HG03039 (cell line): ENCODE measurements around the gene ODAD3.
"Not testable (repeated sequence)": the region's sequence is repeated elsewhere in the genome, so short reads cannot be mapped to it uniquely, and the experiment has no call there.

Source experiments
- ATAC-seq: cut with Tn5 transposase; IDR thresholded peaks from one replicate; pipeline ENCODE4 v1.9.1; 2021; ENCODE audit warnings: mild to moderate bottlenecking, moderate library complexity; ENCODE audit not compliant: unreplicated experiment

Gene ODAD3

GRCh38 chr19:11461453-11461852 is 26.5 kb upstream of the ODAD3 start:
- no peak for ATAC-seq

- ATAC-seq: no peak
Measured at GRCh38 chr19:11460207-11460606, 25.3 kb upstream of the ODAD3 start.

- not testable (repeated sequence) for ATAC-seq
Measured at GRCh38 chr19:11458912-11459311, 24.0 kb upstream of the ODAD3 start.

- ATAC-seq: no peak
Measured at GRCh38 chr19:11458236-11458900, 23.4 kb upstream of the ODAD3 start.

- no peak for ATAC-seq
Measured at GRCh38 chr19:11457831-11458230, 22.9 kb upstream of the ODAD3 start.

- no peak for ATAC-seq
Measured at GRCh38 chr19:11457115-11457514, 22.2 kb upstream of the ODAD3 start.

- no peak for ATAC-seq
Measured at GRCh38 chr19:11456659-11457058, 21.7 kb upstream of the ODAD3 start.

- not testable (repeated sequence) for ATAC-seq
Measured at GRCh38 chr19:11455233-11455554, 20.3 kb upstream of the ODAD3 start.

GRCh38 chr19:11453468-11454341 is 18.8 kb upstream of the ODAD3 start:
- no peak for ATAC-seq

GRCh38 chr19:11452620-11453310 is 17.8 kb upstream of the ODAD3 start:
- no peak for ATAC-seq

GRCh38 chr19:11451871-11452619 is 17.1 kb upstream of the ODAD3 start:
- no peak for ATAC-seq

- ATAC-seq: no peak
Measured at GRCh38 chr19:11451327-11451870, 16.5 kb upstream of the ODAD3 start.

GRCh38 chr19:11450570-11451326 is 15.8 kb upstream of the ODAD3 start:
- no peak for ATAC-seq

- no peak for ATAC-seq
Measured at GRCh38 chr19:11448923-11449554, 14.1 kb upstream of the ODAD3 start.

GRCh38 chr19:11448410-11448809 is 13.5 kb upstream of the ODAD3 start:
- no peak for ATAC-seq

GRCh38 chr19:11447347-11448262 is 12.7 kb upstream of the ODAD3 start:
- no peak for ATAC-seq

- ATAC-seq: no peak
Measured at GRCh38 chr19:11446652-11447301, 11.9 kb upstream of the ODAD3 start.

- no peak for ATAC-seq
Measured at GRCh38 chr19:11446271-11446651, 11.3 kb upstream of the ODAD3 start.
